ENCODE results near the gene KLF13. TPM values are rescaled to one million over a fixed set of nuclear protein-coding genes. Genes with fewer than 3 reads are reported as not detected.

The KLF13 gene
- polyA plus RNA-seq, 1 donor (not counting 4 experiments of a cell fraction or from before 2014, with no cell fraction given) = 66.7 TPM

- Histone ChIP-seq H3K27ac (ENCODE audit: control insufficient read depth, insufficient read depth, low read length) (peak overlapping the region; percentile 84), H3K36me3 (ENCODE audit: control insufficient read depth in 2 of 2, extremely low read depth in 1 of 2, insufficient read depth in 2 of 2, low read length in 2 of 2) (peaks cover 1 to 13% of the 10 kb centered on the region in 2 experiments), H3K4me3 (ENCODE audit: control insufficient read depth in 2 of 3, extremely low read depth in 1 of 3, insufficient read depth in 2 of 3, low read depth in 1 of 3, low read length in 3 of 3) (peak overlapping the region; percentile 61 to 93 (median 92)), H3K9ac (ENCODE audit: control insufficient read depth, extremely low read depth, insufficient read depth, low read length) (peak overlapping the region; percentile 80), H2AFZ (ENCODE audit: control insufficient read depth, low read length) (no peak overlapping the region), H3K9me1 (ENCODE audit: control insufficient read depth, extremely low read depth, insufficient read depth, low read length) (peaks cover 4% of the 10 kb centered on the region), H3K4me2 (ENCODE audit: control insufficient read depth, extremely low read depth, insufficient read depth, low read depth, low read length) (peak overlapping the region; percentile 94), H3K79me2 (ENCODE audit: control insufficient read depth, insufficient read depth, low read length) (peaks cover 58% of the 10 kb centered on the region), H3K9me3 (ENCODE audit: control insufficient read depth, low read depth, low read length) (no peaks in the 10 kb centered on the region), H3K4me1 (ENCODE audit: control insufficient read depth, extremely low read depth, insufficient read depth, low read length) (peaks cover 29% of the 10 kb centered on the region), H4K20me1 (ENCODE audit: control insufficient read depth, extremely low read depth, insufficient read depth, low read length) (peaks cover 24% of the 10 kb centered on the region), H3K27me3 (ENCODE audit: control insufficient read depth, extremely low read depth, insufficient read depth, low read length) (no peaks in the 10 kb centered on the region)
- no peak for TF ChIP-seq EZH2 (IDR thresholded peaks at IDR 0.05; ENCODE audit: low read length)
- TF ChIP-seq, protein P1, sequence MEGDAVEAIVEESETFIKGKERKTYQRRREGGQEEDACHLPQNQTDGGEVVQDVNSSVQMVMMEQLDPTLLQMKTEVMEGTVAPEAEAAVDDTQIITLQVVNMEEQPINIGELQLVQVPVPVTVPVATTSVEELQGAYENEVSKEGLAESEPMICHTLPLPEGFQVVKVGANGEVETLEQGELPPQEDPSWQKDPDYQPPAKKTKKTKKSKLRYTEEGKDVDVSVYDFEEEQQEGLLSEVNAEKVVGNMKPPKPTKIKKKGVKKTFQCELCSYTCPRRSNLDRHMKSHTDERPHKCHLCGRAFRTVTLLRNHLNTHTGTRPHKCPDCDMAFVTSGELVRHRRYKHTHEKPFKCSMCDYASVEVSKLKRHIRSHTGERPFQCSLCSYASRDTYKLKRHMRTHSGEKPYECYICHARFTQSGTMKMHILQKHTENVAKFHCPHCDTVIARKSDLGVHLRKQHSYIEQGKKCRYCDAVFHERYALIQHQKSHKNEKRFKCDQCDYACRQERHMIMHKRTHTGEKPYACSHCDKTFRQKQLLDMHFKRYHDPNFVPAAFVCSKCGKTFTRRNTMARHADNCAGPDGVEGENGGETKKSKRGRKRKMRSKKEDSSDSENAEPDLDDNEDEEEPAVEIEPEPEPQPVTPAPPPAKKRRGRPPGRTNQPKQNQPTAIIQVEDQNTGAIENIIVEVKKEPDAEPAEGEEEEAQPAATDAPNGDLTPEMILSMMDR (optimal IDR thresholded peaks at IDR 0.05 in 1 of 3, IDR thresholded peaks at IDR 0.05 in 1 of 3, conservative IDR thresholded peaks at IDR 0.05 in 1 of 3; ENCODE audit: extremely low read depth in 1 of 3, insufficient read depth in 2 of 3, low read length in 3 of 3) = no peak
- FAIRE-seq (no peak), DNase-seq (ENCODE audit: low read depth, low spot score) (no peak)
- dilution Hi-C loops (cut with MboI; ENCODE audit: extremely low pct_ligation_motif_present, low sequenced_read_pairs) = no loop called here
Observed at GRCh38 chr15:31328969-31329639, 2.5 kb downstream of the KLF13 start.

DNA sequence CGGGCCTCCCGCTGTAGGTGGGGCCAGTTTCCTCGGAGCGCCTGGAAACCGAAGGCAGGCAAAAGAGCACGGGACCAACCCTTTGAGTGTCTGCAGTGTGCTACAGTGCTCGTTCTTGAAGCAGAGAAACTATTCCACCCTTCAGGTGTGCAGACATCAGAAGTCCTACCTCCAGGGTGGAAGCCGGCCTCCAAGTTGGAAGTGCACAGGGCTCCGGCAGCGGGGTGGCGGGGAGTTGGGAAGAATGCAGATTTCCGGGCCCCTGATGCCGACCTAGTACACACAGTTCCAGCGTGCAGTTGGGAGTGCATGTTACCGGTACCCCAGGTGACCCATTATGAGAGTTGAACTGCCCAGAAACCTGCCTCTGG, 3.0 kb downstream of the KLF13 start:
- H4K20me1 ChIP-seq (ENCODE audit: control insufficient read depth, extremely low read depth, insufficient read depth, low read length) = peaks cover 26% of the 10 kb centered on the region
- H3K9ac ChIP-seq (ENCODE audit: control insufficient read depth, extremely low read depth, insufficient read depth, low read length) = peak overlapping the region; percentile 80
- FAIRE-seq = no peak

More for the DNA sequence above, 3.0 kb downstream of the KLF13 start:
- Histone ChIP-seq H3K79me2 (ENCODE audit: control insufficient read depth, insufficient read depth, low read length) (peaks cover 61% of the 10 kb centered on the region), H3K4me2 (ENCODE audit: control insufficient read depth, extremely low read depth, insufficient read depth, low read depth, low read length) (peak overlapping the region; percentile 94), H3K4me3 (ENCODE audit: control insufficient read depth in 2 of 3, extremely low read depth in 1 of 3, insufficient read depth in 2 of 3, low read depth in 1 of 3, low read length in 3 of 3) (peak overlapping the region; percentile 61 to 93 (median 92)), H3K36me3 (ENCODE audit: control insufficient read depth in 2 of 2, extremely low read depth in 1 of 2, insufficient read depth in 2 of 2, low read length in 2 of 2) (peaks cover 1 to 13% of the 10 kb centered on the region in 2 experiments), H3K4me1 (ENCODE audit: control insufficient read depth, extremely low read depth, insufficient read depth, low read length) (peaks cover 29% of the 10 kb centered on the region), H2AFZ (ENCODE audit: control insufficient read depth, low read length) (no peak overlapping the region), H3K9me1 (ENCODE audit: control insufficient read depth, extremely low read depth, insufficient read depth, low read length) (peaks cover 4% of the 10 kb centered on the region), H3K9me3 (ENCODE audit: control insufficient read depth, low read depth, low read length) (no peaks in the 10 kb centered on the region), H3K27me3 (ENCODE audit: control insufficient read depth, extremely low read depth, insufficient read depth, low read length) (no peaks in the 10 kb centered on the region), H3K27ac (ENCODE audit: control insufficient read depth, insufficient read depth, low read length) (peak overlapping the region; percentile 84)
- no peak for DNase-seq (ENCODE audit: low read depth, low spot score)
- dilution Hi-C loops (cut with MboI; ENCODE audit: extremely low pct_ligation_motif_present, low sequenced_read_pairs) = no loop called here
- TF ChIP-seq, protein P1 (optimal IDR thresholded peaks at IDR 0.05 in 1 of 3, IDR thresholded peaks at IDR 0.05 in 1 of 3, conservative IDR thresholded peaks at IDR 0.05 in 1 of 3; ENCODE audit: extremely low read depth in 1 of 3, insufficient read depth in 2 of 3, low read length in 3 of 3) = no peak
- no peak for TF ChIP-seq EZH2 (IDR thresholded peaks at IDR 0.05; ENCODE audit: low read length)
